ENCODE data around the gene AGTRAP. TPM values are rescaled to one million over a fixed set of nuclear protein-coding genes. Genes with fewer than 3 reads are reported as not detected.

The AGTRAP gene
- polyA plus RNA-seq, 3 donors, result 420 to 938 (median 842) TPM

DNA sequence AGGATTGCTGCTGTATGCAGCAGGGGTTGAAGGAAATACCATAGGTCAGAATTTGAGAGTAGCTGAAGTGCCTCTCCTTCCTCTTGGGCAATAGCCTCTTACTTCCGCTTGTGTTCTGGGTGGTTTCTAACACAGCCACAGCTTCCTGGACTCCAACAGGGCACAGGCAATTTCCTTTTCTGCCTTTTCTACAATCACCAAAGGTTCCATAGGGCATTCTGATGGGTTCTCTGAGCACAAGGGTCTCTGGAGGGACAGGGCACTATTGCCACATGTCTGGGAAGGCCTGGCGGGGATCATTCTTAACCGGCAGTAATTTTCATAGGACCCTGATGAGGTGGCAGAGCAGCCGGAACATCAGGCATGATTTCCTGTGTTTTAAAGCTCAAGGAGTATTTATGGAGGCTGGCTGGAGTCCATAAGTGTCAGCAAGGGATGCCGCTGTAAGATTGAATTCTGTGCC, 5.5 kb upstream of the AGTRAP start:
- Histone ChIP-seq H3K9me3 (replicated peaks in 1 of 2; ENCODE audit: control insufficient read depth in 1 of 2, insufficient read depth in 1 of 2, low read length in 2 of 2) (no peaks in the 10 kb centered on the region), H3K27me3 (ENCODE audit: control insufficient read depth in 2 of 2, insufficient read depth in 2 of 2, low read length in 2 of 2) (no peaks in the 10 kb centered on the region), H3K4me1 (ENCODE audit: control insufficient read depth in 1 of 2, insufficient read depth in 2 of 2, low read length in 2 of 2) (peaks cover 88 to 93% of the 10 kb centered on the region in 2 donors), H3K79me2 (ENCODE audit: insufficient read depth, low read length) (peaks cover 13% of the 10 kb centered on the region), H3K4me2 (replicated peaks; ENCODE audit: extremely low read depth, low read length, poor library complexity, severe bottlenecking) (peak overlapping the region; percentile 75), H3K9ac (ENCODE audit: insufficient read depth, low read length, poor library complexity, severe bottlenecking) (peak overlapping the region; percentile 47), H2AFZ (ENCODE audit: insufficient read depth, low read depth, low read length, poor library complexity, severe bottlenecking) (peak overlapping the region; percentile 52), H4K20me1 (ENCODE audit: insufficient read depth, low read length) (no peaks in the 10 kb centered on the region), H3K4me3 (replicated peaks in 1 of 3; ENCODE audit: low read depth in 2 of 3, low read length in 3 of 3) (peak overlapping the region; percentile 5 to 72 (median 17)), H3K36me3 (replicated peaks in 1 of 2; ENCODE audit: control insufficient read depth in 1 of 2, insufficient read depth in 2 of 2, low read length in 2 of 2) (no peaks in the 10 kb centered on the region), H3K27ac (ENCODE audit: low read depth in 1 of 2, low read length in 2 of 2) (peak overlapping the region; percentile 74 to 87)
- H3K36me3 Mint-ChIP-seq, result peaks cover 0 to under 1% of the 10 kb centered on the region in 2 donors
- DNase-seq, result peak; percentile 79 to 92 (median 91)
- peak overlapping the region; percentile 92 to 98 (median 98) for H3K27ac Mint-ChIP-seq
- H3K4me3 Mint-ChIP-seq, result peak overlapping the region; percentile 65 to 88
- H3K4me1 Mint-ChIP-seq, result peaks cover 90% of the 10 kb centered on the region
- TF ChIP-seq, protein P1, sequence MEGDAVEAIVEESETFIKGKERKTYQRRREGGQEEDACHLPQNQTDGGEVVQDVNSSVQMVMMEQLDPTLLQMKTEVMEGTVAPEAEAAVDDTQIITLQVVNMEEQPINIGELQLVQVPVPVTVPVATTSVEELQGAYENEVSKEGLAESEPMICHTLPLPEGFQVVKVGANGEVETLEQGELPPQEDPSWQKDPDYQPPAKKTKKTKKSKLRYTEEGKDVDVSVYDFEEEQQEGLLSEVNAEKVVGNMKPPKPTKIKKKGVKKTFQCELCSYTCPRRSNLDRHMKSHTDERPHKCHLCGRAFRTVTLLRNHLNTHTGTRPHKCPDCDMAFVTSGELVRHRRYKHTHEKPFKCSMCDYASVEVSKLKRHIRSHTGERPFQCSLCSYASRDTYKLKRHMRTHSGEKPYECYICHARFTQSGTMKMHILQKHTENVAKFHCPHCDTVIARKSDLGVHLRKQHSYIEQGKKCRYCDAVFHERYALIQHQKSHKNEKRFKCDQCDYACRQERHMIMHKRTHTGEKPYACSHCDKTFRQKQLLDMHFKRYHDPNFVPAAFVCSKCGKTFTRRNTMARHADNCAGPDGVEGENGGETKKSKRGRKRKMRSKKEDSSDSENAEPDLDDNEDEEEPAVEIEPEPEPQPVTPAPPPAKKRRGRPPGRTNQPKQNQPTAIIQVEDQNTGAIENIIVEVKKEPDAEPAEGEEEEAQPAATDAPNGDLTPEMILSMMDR (IDR thresholded peaks at IDR 0.05), result no peak
- H3K9me3 Mint-ChIP-seq, result peaks cover 0 to 5% (median 0%) of the 10 kb centered on the region in 7 donors
- intact Hi-C loops (cut with micrococcal nuclease), result loop anchor here in 1 of 2 donors (10.0 kb wide), 1 partner anchor 64 kb away; no protein-coding TSS in a partner anchor
- peaks cover 0 to 3% (median 0%) of the 10 kb centered on the region in 3 donors for H3K27me3 Mint-ChIP-seq (ENCODE audit: low read depth in 3 of 3)
- WGBS (ENCODE audit: insufficient coverage), result 0% methylated on average over 4 of the region's 5 CpGs

DNA sequence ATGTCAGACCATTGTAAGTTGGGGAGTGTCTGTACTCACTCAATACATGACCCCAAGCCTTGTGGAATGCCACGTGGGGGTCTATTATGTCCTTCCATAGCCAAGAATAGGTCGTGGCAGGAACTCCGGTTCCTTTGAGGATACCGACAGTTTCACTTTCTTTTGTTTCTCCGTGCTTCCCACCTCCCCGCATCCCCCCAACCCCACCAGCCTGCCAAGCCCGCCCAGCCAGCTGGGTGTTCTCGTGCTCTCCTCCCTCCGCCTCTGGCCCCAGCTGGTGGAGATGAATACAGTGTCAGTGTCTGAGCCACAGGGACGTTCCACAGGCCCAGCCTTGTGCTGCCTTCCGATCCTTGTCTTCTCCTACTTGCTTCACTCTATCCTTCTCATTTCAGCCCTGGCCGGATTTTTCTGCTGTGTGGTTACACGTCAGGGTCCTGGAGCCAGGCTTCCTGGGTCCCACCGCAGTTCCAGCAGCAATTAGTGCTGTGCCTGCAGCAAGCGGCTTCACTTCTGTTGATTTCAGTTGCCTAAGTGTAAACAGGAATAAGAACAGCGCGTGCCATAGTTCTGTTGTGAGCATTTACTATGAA, 4.1 kb upstream of the AGTRAP start:
- no peaks in the 10 kb centered on the region for H3K27me3 ChIP-seq (ENCODE audit: control insufficient read depth in 2 of 2, insufficient read depth in 2 of 2, low read length in 2 of 2)
- WGBS (ENCODE audit: insufficient coverage), result 5% methylated on average over 10 of the region's 17 CpGs
- intact Hi-C loops (cut with micrococcal nuclease), result loop anchor here (1.0 to 10.0 kb wide), 2 partner anchors 9 to 63 kb away; no protein-coding TSS in a partner anchor
- TF ChIP-seq, protein P1 (IDR thresholded peaks at IDR 0.05), result no peak
- H3K4me2 ChIP-seq (replicated peaks; ENCODE audit: extremely low read depth, low read length, poor library complexity, severe bottlenecking), result peak overlapping the region; percentile 75
- H3K9me3 ChIP-seq (replicated peaks in 1 of 2; ENCODE audit: control insufficient read depth in 1 of 2, insufficient read depth in 1 of 2, low read length in 2 of 2), result no peaks in the 10 kb centered on the region
- H3K4me1 ChIP-seq (ENCODE audit: control insufficient read depth in 1 of 2, insufficient read depth in 2 of 2, low read length in 2 of 2), result peaks cover 79 to 89% of the 10 kb centered on the region in 2 donors
- H4K20me1 ChIP-seq (ENCODE audit: insufficient read depth, low read length), result no peaks in the 10 kb centered on the region
- H3K79me2 ChIP-seq (ENCODE audit: insufficient read depth, low read length), result peaks cover 22% of the 10 kb centered on the region
- no peaks in the 10 kb centered on the region for H3K36me3 ChIP-seq (replicated peaks in 1 of 2; ENCODE audit: control insufficient read depth in 1 of 2, insufficient read depth in 2 of 2, low read length in 2 of 2)
- H3K4me1 Mint-ChIP-seq, result peaks cover 83% of the 10 kb centered on the region
- H3K27me3 Mint-ChIP-seq (ENCODE audit: low read depth in 3 of 3), result peaks cover 0 to 3% (median 0%) of the 10 kb centered on the region in 3 donors
- peak overlapping the region; percentile 85 to 88 for H3K4me3 Mint-ChIP-seq
- peak overlapping the region; percentile 92 to 98 (median 98) for H3K27ac Mint-ChIP-seq
- peak overlapping the region; percentile 5 to 72 (median 38) for H3K4me3 ChIP-seq (replicated peaks in 1 of 3; ENCODE audit: low read depth in 2 of 3, low read length in 3 of 3)
- DNase-seq, result peak in 2 of 3 donors; percentile 37 to 44
- H3K9me3 Mint-ChIP-seq, result peaks cover 0 to 5% (median 0%) of the 10 kb centered on the region in 7 donors
- peak overlapping the region; percentile 41 for H3K9ac ChIP-seq (ENCODE audit: insufficient read depth, low read length, poor library complexity, severe bottlenecking)
- peak overlapping the region; percentile 71 to 87 for H3K27ac ChIP-seq (ENCODE audit: low read depth in 1 of 2, low read length in 2 of 2)
- H2AFZ ChIP-seq (ENCODE audit: insufficient read depth, low read depth, low read length, poor library complexity, severe bottlenecking), result peak overlapping the region; percentile 84
- H3K36me3 Mint-ChIP-seq, result no peaks in the 10 kb centered on the region

Data from CD14-positive monocyte (primary cell).